HepG2 (cell line): ENCODE data around the gene AANAT. TPM values are rescaled to one million over a fixed set of nuclear protein-coding genes. Genes with fewer than 3 reads are reported as not detected.

Experiments
- HNRNPH1 ChIP-seq: fragments of 200-400 bp; formaldehyde crosslinking; optimal IDR thresholded peaks from 2 replicates; pipeline ENCODE3; 2017; ENCODE audit warnings: mild to moderate bottlenecking, low read depth, low read length
- HNRNPL ChIP-seq: fragments of 200-400 bp; formaldehyde crosslinking; IDR thresholded peaks from 2 replicates; pipeline ENCODE4 v1.6.1; 2017; ENCODE audit warnings: mild to moderate bottlenecking, low read depth, low read length
- PRMT3 ChIP-seq: sonication (generic); formaldehyde crosslinking; IDR thresholded peaks from 2 replicates; pipeline ENCODE4 v1.8.1; 2022; ENCODE audit warnings: low read depth, mild to moderate bottlenecking, moderate library complexity, missing genetic modification reagents, borderline replicate concordance
- RXRA ChIP-seq: sonication (generic); formaldehyde crosslinking; IDR thresholded peaks from 2 replicates; pipeline ENCODE4 v1.5.1; 2020; ENCODE audit warnings: missing genetic modification reagents
- TBP ChIP-seq: sonication (generic); formaldehyde crosslinking; IDR thresholded peaks from 2 replicates; pipeline ENCODE4 v1.5.0; 2020; ENCODE audit warnings: missing genetic modification reagents
- ZFX ChIP-seq: sonication (generic); formaldehyde crosslinking; IDR thresholded peaks from 2 replicates; pipeline ENCODE4 v1.4.0; 2020; ENCODE audit warnings: mild to moderate bottlenecking, low read depth, missing genetic modification reagents, moderate library complexity
- ZNF660 ChIP-seq: sonication (generic); formaldehyde crosslinking; IDR thresholded peaks from 2 replicates; pipeline ENCODE4 v1.5.1; 2020; ENCODE audit warnings: mild to moderate bottlenecking, low read depth, missing genetic modification reagents, borderline replicate concordance
- ZNF772 ChIP-seq: sonication (generic); formaldehyde crosslinking; IDR thresholded peaks from 2 replicates; pipeline ENCODE4 v1.5.0; 2020; ENCODE audit warnings: mild to moderate bottlenecking, missing genetic modification reagents
- polyA plus RNA-seq, 8 experiments: library from polyadenylated mRNA; depleted of rRNA in 3 of 8; stranded (reverse) in 7 of 8; unstranded in 1 of 8; fragments of >200 nt; fragmentation: Illumina TruSeq in 4 of 8; extraction: Trizol in 4 of 8; gene quantifications; 2 replicates each; pipeline versions ENCODE4 v1.2.1 to v1.2.3, GENCODE V29; 2011 to 2016; ENCODE audit warnings: low read depth in 4 of 8, missing spikeins in 1 of 8, mixed read lengths in 1 of 8; ENCODE audit not compliant: insufficient read depth in 1 of 8
- total RNA-seq, 5 experiments: library from RNA; depleted of rRNA; stranded (reverse); fragments of >200 nt; fragmentation: Illumina TruSeq; extraction: Trizol; gene quantifications; 2 replicates each; pipeline ENCODE4 v1.2.3, GENCODE V29; 2016; ENCODE audit warnings: low read depth in 1 of 5
- TF ChIP-seq, protein P1 (sequence below): sonication (generic); formaldehyde crosslinking; IDR thresholded peaks from 2 replicates; pipeline ENCODE4 v1.5.0; 2020; ENCODE audit warnings: mild to moderate bottlenecking, low read depth, missing genetic modification reagents, borderline replicate concordance
- TF ChIP-seq, protein P2 (sequence below): IDR thresholded peaks from 2 replicates; pipeline ENCODE4 v1.6.1; 2012; ENCODE audit warnings: low read length, improper control_type of control experiment
- TF ChIP-seq, protein P3 (sequence below): sonication (generic); formaldehyde crosslinking; IDR thresholded peaks from one replicate; pipeline ENCODE4 v1.5.1; 2020; ENCODE audit warnings: mild to moderate bottlenecking, missing genetic modification reagents; ENCODE audit errors: not compliant biosample characterization
- TF ChIP-seq, protein P4 (sequence below): sonication (generic); formaldehyde crosslinking; IDR thresholded peaks from 2 replicates; pipeline ENCODE4 v1.5.1; 2020; ENCODE audit warnings: mild to moderate bottlenecking, moderate library complexity, missing genetic modification reagents

The AANAT gene
- total and polyA plus RNA-seq, 2 of the 13 experiments (the other 11 are each of a cell fraction or from before 2014, with no cell fraction given), result 0.07 TPM; not detected in 1

DNA sequence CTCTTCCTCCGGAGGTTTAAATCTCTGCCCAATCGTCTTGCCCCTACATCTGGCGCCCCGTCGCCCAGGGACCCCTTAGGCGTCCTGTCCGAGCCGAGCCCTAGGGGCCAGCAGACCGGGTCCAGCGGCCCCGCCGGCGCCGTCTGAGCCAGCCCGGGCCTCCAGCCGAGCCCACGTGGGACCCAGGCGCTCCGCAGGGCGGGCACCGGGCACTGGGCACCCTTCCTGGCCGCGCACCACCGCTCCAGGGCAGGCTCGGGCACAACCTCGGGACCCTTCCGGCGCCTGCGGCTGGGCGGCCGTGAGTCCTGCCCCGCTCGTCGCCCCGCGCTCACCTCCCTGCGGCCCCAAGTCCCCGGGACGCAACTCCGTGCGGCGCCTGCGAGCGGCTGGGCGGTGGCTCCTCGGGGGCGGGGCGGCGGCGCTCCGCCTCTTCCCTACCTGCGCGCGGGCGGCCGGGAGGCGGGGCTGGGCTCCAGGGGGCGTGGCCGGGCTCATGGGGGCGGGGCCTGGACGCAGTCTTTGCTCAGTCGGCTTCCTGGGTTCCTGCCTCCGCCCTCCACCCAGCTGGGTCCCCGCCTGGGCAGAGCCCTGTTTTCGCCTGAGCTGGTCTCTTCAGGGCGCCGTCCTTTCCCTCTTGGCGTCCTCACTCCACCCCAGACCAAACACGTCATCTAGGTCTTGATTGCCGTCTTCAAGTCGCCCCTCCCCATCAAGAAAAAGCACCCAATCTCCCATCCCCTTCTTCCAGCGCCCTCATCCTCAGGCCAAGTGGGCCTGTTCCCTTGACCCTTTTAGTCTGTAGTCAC lies 33.8 kb downstream of the AANAT start, which contains the start of gene RHBDF2 (continued):
- no peak for TF ChIP-seq PRMT3 (CRISPR knock-in tag)
- no peak for TF ChIP-seq ZNF660 (CRISPR knock-in tag)
- TF ChIP-seq, protein P1, sequence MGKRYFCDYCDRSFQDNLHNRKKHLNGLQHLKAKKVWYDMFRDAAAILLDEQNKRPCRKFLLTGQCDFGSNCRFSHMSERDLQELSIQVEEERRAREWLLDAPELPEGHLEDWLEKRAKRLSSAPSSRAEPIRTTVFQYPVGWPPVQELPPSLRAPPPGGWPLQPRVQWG (CRISPR knock-in tag), result no peak
- no peak for TF ChIP-seq TBP (CRISPR knock-in tag)
- TF ChIP-seq, protein P2, sequence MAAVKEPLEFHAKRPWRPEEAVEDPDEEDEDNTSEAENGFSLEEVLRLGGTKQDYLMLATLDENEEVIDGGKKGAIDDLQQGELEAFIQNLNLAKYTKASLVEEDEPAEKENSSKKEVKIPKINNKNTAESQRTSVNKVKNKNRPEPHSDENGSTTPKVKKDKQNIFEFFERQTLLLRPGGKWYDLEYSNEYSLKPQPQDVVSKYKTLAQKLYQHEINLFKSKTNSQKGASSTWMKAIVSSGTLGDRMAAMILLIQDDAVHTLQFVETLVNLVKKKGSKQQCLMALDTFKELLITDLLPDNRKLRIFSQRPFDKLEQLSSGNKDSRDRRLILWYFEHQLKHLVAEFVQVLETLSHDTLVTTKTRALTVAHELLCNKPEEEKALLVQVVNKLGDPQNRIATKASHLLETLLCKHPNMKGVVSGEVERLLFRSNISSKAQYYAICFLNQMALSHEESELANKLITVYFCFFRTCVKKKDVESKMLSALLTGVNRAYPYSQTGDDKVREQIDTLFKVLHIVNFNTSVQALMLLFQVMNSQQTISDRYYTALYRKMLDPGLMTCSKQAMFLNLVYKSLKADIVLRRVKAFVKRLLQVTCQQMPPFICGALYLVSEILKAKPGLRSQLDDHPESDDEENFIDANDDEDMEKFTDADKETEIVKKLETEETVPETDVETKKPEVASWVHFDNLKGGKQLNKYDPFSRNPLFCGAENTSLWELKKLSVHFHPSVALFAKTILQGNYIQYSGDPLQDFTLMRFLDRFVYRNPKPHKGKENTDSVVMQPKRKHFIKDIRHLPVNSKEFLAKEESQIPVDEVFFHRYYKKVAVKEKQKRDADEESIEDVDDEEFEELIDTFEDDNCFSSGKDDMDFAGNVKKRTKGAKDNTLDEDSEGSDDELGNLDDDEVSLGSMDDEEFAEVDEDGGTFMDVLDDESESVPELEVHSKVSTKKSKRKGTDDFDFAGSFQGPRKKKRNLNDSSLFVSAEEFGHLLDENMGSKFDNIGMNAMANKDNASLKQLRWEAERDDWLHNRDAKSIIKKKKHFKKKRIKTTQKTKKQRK, result no peak
- TF ChIP-seq, protein P3, sequence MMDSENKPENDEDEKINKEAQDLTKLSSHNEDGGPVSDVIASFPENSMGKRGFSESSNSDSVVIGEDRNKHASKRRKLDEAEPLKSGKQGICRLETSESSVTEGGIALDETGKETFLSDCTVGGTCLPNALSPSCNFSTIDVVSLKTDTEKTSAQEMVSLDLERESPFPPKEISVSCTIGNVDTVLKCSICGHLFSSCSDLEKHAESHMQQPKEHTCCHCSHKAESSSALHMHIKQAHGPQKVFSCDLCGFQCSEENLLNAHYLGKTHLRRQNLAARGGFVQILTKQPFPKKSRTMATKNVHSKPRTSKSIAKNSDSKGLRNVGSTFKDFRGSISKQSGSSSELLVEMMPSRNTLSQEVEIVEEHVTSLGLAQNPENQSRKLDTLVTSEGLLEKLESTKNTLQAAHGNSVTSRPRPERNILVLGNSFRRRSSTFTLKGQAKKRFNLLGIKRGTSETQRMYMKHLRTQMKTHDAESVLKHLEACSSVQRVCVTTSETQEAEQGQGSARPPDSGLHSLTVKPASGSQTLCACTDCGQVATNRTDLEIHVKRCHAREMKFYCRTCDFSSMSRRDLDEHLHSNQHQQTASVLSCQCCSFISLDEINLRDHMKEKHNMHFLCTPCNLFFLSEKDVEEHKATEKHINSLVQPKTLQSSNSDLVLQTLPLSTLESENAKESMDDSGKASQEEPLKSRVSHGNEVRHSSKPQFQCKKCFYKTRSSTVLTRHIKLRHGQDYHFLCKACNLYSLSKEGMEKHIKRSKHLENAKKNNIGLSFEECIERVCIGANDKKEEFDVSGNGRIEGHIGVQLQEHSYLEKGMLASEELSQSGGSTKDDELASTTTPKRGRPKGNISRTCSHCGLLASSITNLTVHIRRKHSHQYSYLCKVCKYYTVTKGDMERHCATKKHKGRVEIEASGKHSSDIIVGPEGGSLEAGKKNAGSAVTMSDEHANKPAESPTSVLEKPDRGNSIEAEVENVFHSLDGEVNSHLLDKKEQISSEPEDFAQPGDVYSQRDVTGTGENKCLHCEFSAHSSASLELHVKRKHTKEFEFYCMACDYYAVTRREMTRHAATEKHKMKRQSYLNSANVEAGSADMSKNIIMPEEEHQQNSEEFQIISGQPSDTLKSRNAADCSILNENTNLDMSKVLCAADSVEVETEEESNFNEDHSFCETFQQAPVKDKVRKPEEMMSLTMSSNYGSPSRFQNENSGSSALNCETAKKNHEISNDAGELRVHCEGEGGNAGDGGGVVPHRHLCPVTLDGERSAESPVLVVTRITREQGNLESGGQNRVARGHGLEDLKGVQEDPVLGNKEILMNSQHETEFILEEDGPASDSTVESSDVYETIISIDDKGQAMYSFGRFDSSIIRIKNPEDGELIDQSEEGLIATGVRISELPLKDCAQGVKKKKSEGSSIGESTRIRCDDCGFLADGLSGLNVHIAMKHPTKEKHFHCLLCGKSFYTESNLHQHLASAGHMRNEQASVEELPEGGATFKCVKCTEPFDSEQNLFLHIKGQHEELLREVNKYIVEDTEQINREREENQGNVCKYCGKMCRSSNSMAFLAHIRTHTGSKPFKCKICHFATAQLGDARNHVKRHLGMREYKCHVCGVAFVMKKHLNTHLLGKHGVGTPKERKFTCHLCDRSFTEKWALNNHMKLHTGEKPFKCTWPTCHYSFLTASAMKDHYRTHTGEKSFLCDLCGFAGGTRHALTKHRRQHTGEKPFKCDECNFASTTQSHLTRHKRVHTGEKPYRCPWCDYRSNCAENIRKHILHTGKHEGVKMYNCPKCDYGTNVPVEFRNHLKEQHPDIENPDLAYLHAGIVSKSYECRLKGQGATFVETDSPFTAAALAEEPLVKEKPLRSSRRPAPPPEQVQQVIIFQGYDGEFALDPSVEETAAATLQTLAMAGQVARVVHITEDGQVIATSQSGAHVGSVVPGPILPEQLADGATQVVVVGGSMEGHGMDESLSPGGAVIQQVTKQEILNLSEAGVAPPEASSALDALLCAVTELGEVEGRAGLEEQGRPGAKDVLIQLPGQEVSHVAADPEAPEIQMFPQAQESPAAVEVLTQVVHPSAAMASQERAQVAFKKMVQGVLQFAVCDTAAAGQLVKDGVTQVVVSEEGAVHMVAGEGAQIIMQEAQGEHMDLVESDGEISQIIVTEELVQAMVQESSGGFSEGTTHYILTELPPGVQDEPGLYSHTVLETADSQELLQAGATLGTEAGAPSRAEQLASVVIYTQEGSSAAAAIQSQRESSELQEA (CRISPR knock-in tag), result no peak
- no peak; the same call in none of the 2 replicates for TF ChIP-seq RXRA (CRISPR knock-in tag)
- TF ChIP-seq ZNF772 (CRISPR knock-in tag), result peak; percentile 54; the same call in 1 of the 2 replicates
- TF ChIP-seq HNRNPL, result 0 out of 2 replicates have a peak, but pooled peaks have one; percentile 36
- TF ChIP-seq, protein P4, sequence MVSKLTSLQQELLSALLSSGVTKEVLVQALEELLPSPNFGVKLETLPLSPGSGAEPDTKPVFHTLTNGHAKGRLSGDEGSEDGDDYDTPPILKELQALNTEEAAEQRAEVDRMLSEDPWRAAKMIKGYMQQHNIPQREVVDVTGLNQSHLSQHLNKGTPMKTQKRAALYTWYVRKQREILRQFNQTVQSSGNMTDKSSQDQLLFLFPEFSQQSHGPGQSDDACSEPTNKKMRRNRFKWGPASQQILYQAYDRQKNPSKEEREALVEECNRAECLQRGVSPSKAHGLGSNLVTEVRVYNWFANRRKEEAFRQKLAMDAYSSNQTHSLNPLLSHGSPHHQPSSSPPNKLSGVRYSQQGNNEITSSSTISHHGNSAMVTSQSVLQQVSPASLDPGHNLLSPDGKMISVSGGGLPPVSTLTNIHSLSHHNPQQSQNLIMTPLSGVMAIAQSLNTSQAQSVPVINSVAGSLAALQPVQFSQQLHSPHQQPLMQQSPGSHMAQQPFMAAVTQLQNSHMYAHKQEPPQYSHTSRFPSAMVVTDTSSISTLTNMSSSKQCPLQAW (CRISPR knock-in tag), result no peak; the same call in 1 of the 2 replicates
- TF ChIP-seq ZFX (CRISPR knock-in tag), result peak; percentile 94
- TF ChIP-seq HNRNPH1, result no peak
